Central memory CD8-positive, alpha-beta T cell (primary cell): ENCODE results near the gene WDFY2.
A peak's percentile ranks its signal among the peaks of the same experiment; 100 is the strongest.

ENCODE experiments used
- ATAC-seq: fragments of 150-1000 bp; cut with Tn5 transposase; replicated peaks from 2 replicates; pipeline ENCODE4 v1.10.0; 2022; ENCODE audit warnings: mild to moderate bottlenecking, moderate FRiP score, moderate number of reproducible peaks; ENCODE audit not compliant: poor library complexity, severe bottlenecking; ENCODE audit errors: extremely low read depth
- DNase-seq, 2 donors: peaks; one replicate each; pipeline ENCODE4 v3.0.0; 2021; ENCODE audit warnings: low spot score in 2 of 2
- H3K27ac Mint-ChIP-seq: one replicate; pipeline ENCODE4 v1.8.0; 2022; ENCODE audit warnings: low read depth, mild to moderate bottlenecking, moderate library complexity, mixed read lengths
- H3K27me3 Mint-ChIP-seq: one replicate; pipeline ENCODE4 v1.8.0; 2022; ENCODE audit warnings: mixed read lengths
- H3K36me3 Mint-ChIP-seq: one replicate; pipeline ENCODE4 v1.8.0; 2022; ENCODE audit warnings: mild to moderate bottlenecking, moderate library complexity, mixed read lengths; ENCODE audit not compliant: insufficient read depth
- H3K4me1 Mint-ChIP-seq: one replicate; pipeline ENCODE4 v1.8.0; 2022; ENCODE audit warnings: mixed read lengths
- H3K4me3 Mint-ChIP-seq: one replicate; pipeline ENCODE4 v1.8.0; 2022; ENCODE audit warnings: mild to moderate bottlenecking, moderate library complexity, mixed read lengths
- H3K9me3 Mint-ChIP-seq: one replicate; pipeline ENCODE4 v1.8.0; 2022; ENCODE audit warnings: mixed read lengths

Gene WDFY2

GRCh38 chr13:51805313-51805712, 221.1 kb downstream of the WDFY2 start:
- Mint-ChIP-seq H3K27me3 (no peaks in the 10 kb centered on the region), H3K27ac (peak overlapping the region; percentile 99), H3K4me3 (peak overlapping the region; percentile 85), H3K4me1 (peaks cover 35% of the 10 kb centered on the region), H3K36me3 (peaks cover 42% of the 10 kb centered on the region), H3K9me3 (no peaks in the 10 kb centered on the region)
- ATAC-seq (no peak), DNase-seq (no peak)

- Mint-ChIP-seq H3K36me3 (peaks cover 42% of the 10 kb centered on the region), H3K27ac (peak overlapping the region; percentile 99), H3K27me3 (no peaks in the 10 kb centered on the region), H3K4me1 (peaks cover 35% of the 10 kb centered on the region), H3K4me3 (peak overlapping the region; percentile 85), H3K9me3 (no peaks in the 10 kb centered on the region)
- DNase-seq (no peak), ATAC-seq (no peak)
Measured at GRCh38 chr13:51805925-51806324, 221.7 kb downstream of the WDFY2 start.

GRCh38 chr13:51806566-51806965, 222.3 kb downstream of the WDFY2 start:
- Mint-ChIP-seq H3K4me1 (peaks cover 35% of the 10 kb centered on the region), H3K36me3 (peaks cover 42% of the 10 kb centered on the region), H3K27me3 (no peaks in the 10 kb centered on the region), H3K27ac (peak overlapping the region; percentile 36), H3K9me3 (no peaks in the 10 kb centered on the region), H3K4me3 (no peak overlapping the region)
- DNase-seq (no peak), ATAC-seq (no peak)

GRCh38 chr13:51807041-51807440, 222.8 kb downstream of the WDFY2 start:
- H3K27ac Mint-ChIP-seq: peak overlapping the region; percentile 36
- H3K27me3 Mint-ChIP-seq: no peaks in the 10 kb centered on the region
- no peak for ATAC-seq
- no peak overlapping the region for H3K4me3 Mint-ChIP-seq
- DNase-seq: no peak
- H3K36me3 Mint-ChIP-seq: peaks cover 39% of the 10 kb centered on the region
- no peaks in the 10 kb centered on the region for H3K9me3 Mint-ChIP-seq
- H3K4me1 Mint-ChIP-seq: peaks cover 31% of the 10 kb centered on the region

GRCh38 chr13:51808811-51809210, 224.5 kb downstream of the WDFY2 start:
- Mint-ChIP-seq H3K4me1 (peaks cover 18% of the 10 kb centered on the region), H3K27me3 (no peaks in the 10 kb centered on the region), H3K36me3 (peaks cover 26% of the 10 kb centered on the region), H3K4me3 (no peak overlapping the region), H3K27ac (no peak overlapping the region), H3K9me3 (no peaks in the 10 kb centered on the region)
- no peak for DNase-seq
- ATAC-seq: no peak

- H3K27ac Mint-ChIP-seq: no peak overlapping the region
Measured at GRCh38 chr13:51811046-51811445, 226.8 kb downstream of the WDFY2 start.

GRCh38 chr13:51811920-51812451, 227.7 kb downstream of the WDFY2 start:
- H3K36me3 Mint-ChIP-seq: peaks cover 7% of the 10 kb centered on the region
- no peak overlapping the region for H3K27ac Mint-ChIP-seq
- DNase-seq (no peak), ATAC-seq (no peak)
- H3K9me3 Mint-ChIP-seq: no peaks in the 10 kb centered on the region
- H3K4me1 Mint-ChIP-seq: peaks cover 14% of the 10 kb centered on the region
- H3K27me3 Mint-ChIP-seq: no peaks in the 10 kb centered on the region
- no peak overlapping the region for H3K4me3 Mint-ChIP-seq

More at GRCh38 chr13:51811046-51811445, 226.8 kb downstream of the WDFY2 start:
- Mint-ChIP-seq H3K27me3 (no peaks in the 10 kb centered on the region), H3K4me1 (peaks cover 8% of the 10 kb centered on the region), H3K36me3 (peaks cover 7% of the 10 kb centered on the region), H3K4me3 (no peak overlapping the region), H3K9me3 (no peaks in the 10 kb centered on the region)
- ATAC-seq: no peak
- DNase-seq: no peak

- H3K36me3 Mint-ChIP-seq: peaks cover 5% of the 10 kb centered on the region
- no peak for ATAC-seq
- H3K27ac Mint-ChIP-seq: no peak overlapping the region
- no peaks in the 10 kb centered on the region for H3K9me3 Mint-ChIP-seq
- no peak for DNase-seq
- no peaks in the 10 kb centered on the region for H3K27me3 Mint-ChIP-seq
- H3K4me1 Mint-ChIP-seq: peaks cover 29% of the 10 kb centered on the region
- no peak overlapping the region for H3K4me3 Mint-ChIP-seq
Measured at GRCh38 chr13:51814071-51814470, 229.8 kb downstream of the WDFY2 start.

GRCh38 chr13:51814825-51815650, 230.8 kb downstream of the WDFY2 start:
- peaks cover 2% of the 10 kb centered on the region for H3K36me3 Mint-ChIP-seq
- DNase-seq: peak; percentile 68 to 70
- peak overlapping the region; percentile 64 for H3K27ac Mint-ChIP-seq
- no peaks in the 10 kb centered on the region for H3K27me3 Mint-ChIP-seq
- no peaks in the 10 kb centered on the region for H3K9me3 Mint-ChIP-seq
- peak; percentile 83 for ATAC-seq
- H3K4me3 Mint-ChIP-seq: peak overlapping the region; percentile 47
- H3K4me1 Mint-ChIP-seq: peaks cover 38% of the 10 kb centered on the region

- H3K4me3 Mint-ChIP-seq: no peak overlapping the region
- peaks cover 46% of the 10 kb centered on the region for H3K4me1 Mint-ChIP-seq
- DNase-seq (no peak), ATAC-seq (no peak)
- H3K36me3 Mint-ChIP-seq: peaks cover 2% of the 10 kb centered on the region
- H3K9me3 Mint-ChIP-seq: no peaks in the 10 kb centered on the region
- H3K27me3 Mint-ChIP-seq: no peaks in the 10 kb centered on the region
- H3K27ac Mint-ChIP-seq: no peak overlapping the region
Measured at GRCh38 chr13:51815848-51816247, 231.6 kb downstream of the WDFY2 start.

GRCh38 chr13:51816604-51817249, 232.5 kb downstream of the WDFY2 start:
- Mint-ChIP-seq H3K36me3 (peaks cover 2% of the 10 kb centered on the region), H3K27ac (peak overlapping the region; percentile 69), H3K4me1 (peaks cover 55% of the 10 kb centered on the region), H3K4me3 (no peak overlapping the region), H3K27me3 (no peaks in the 10 kb centered on the region), H3K9me3 (no peaks in the 10 kb centered on the region)
- DNase-seq (no peak), ATAC-seq (no peak)
